Omental fat pad (tissue), 4 donors: ENCODE data around the gene PRDM16. TPM values are rescaled to one million over a fixed set of nuclear protein-coding genes. Genes with fewer than 3 reads are reported as not detected.

Experiments used
- ATAC-seq: fragments of 150-250 bp; one replicate; pipeline ENCODE4 v1.9.1; 2016; ENCODE audit warnings: mild to moderate bottlenecking, moderate library complexity; ENCODE audit not compliant: low FRiP score
- DNase-seq: peaks from one replicate; pipeline ENCODE4 v3.0.0-alpha.2; 2019; ENCODE audit warnings: low spot score
- total RNA-seq, 4 donors: library from RNA; depleted of rRNA; stranded (reverse); fragments of >200 nt; gene quantifications; one replicate each; pipeline ENCODE4 v1.1.0, GENCODE V29; 2016
- TF ChIP-seq, protein P1 (sequence below), 3 donors: fragments of 450-650 bp; IDR thresholded peaks; one replicate each; pipeline ENCODE4 v1.5.1; 2016 to 2017; ENCODE audit warnings: antibody characterized with exemption in 3 of 3, mild to moderate bottlenecking in 3 of 3, moderate library complexity in 2 of 3

The PRDM16 gene
- total RNA-seq, 4 donors from 2014 or later: 0.19 to 3.8 (median 1.8) TPM

DNA sequence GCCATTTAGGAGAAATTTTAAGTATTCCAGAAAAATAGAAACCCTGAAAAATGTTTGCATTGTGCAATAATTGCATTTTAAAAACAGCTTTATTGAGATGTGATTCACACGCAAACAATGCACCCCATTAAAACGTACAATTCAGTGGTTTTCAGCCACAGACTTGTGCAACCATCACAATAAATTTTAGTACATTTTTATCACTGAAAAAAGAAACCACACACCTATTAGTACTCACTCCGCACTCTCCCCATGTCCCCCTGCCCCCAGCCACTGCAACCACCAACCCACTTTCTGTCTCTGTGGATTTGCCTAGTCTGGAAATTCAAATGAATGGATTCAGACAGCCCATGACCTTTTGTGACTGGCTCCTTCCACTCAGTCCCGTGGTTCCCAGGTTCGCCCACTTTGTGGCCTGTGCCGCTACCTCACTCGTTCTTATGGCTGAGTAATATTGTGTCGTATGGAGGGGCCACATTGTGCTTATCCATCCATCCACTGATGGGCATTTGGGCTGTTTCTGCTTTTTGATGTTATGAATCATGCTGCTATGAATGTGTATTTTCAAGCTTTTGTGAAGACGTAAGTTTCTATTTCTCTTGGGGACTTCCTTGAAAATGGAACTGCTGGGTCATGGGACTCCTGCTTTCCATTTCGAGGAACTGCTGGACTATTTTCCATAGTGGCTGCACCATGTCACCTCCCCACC is 237.7 kb downstream of the PRDM16 start:
- DNase-seq: no peak
- no peak for ATAC-seq
- TF ChIP-seq, protein P1, sequence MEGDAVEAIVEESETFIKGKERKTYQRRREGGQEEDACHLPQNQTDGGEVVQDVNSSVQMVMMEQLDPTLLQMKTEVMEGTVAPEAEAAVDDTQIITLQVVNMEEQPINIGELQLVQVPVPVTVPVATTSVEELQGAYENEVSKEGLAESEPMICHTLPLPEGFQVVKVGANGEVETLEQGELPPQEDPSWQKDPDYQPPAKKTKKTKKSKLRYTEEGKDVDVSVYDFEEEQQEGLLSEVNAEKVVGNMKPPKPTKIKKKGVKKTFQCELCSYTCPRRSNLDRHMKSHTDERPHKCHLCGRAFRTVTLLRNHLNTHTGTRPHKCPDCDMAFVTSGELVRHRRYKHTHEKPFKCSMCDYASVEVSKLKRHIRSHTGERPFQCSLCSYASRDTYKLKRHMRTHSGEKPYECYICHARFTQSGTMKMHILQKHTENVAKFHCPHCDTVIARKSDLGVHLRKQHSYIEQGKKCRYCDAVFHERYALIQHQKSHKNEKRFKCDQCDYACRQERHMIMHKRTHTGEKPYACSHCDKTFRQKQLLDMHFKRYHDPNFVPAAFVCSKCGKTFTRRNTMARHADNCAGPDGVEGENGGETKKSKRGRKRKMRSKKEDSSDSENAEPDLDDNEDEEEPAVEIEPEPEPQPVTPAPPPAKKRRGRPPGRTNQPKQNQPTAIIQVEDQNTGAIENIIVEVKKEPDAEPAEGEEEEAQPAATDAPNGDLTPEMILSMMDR (IDR thresholded peaks at IDR 0.05): no peak

DNA sequence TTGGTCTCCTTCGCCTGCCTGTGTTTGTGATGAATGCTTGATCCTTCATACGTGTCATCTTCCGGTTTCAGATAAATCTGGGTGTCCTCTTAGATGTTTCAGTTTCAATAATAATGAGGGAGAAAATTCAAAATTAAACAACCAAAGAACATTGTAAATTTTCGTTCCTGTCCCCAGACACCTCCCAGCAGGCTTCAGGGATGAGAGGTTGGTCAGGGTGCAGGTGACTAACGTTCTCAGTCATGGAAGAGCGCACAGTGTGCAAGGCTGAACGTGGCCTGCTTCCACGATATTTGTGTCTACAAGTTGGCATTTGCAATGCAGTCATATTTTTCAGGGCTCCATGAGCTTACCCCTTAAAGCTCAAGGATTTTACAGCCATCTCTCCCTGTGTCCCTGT is 238.4 kb downstream of the PRDM16 start:
- TF ChIP-seq, protein P1 (IDR thresholded peaks at IDR 0.05): no peak
- DNase-seq (no peak), ATAC-seq (no peak)

DNA sequence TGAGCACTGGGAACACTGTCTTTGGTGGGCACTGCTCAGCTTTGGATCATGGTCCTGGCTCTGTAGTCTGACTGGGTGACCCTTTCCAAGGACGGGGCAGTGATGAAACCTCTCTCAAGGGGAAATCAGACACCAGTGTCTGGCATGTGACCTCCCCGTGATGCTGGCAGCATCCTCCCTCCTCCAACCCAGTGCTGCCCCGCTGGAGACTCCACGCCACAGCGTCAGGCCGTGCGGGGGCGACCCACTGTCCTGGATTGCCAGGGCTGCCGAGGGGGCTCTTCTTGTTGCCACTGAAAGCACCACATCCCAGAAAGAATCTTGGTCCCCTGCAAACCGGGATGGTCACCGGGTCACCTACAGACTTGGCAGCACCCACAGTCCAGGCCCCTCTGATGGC is 239.1 kb downstream of the PRDM16 start:
- TF ChIP-seq, protein P1 (IDR thresholded peaks at IDR 0.05): no peak
- DNase-seq (no peak), ATAC-seq (no peak)

- ATAC-seq (no peak), DNase-seq (no peak)
- TF ChIP-seq, protein P1 (IDR thresholded peaks at IDR 0.05): no peak
These were observed 241.9 kb downstream of the PRDM16 start for GRCh38 chr1:3310718-3311400.

DNA sequence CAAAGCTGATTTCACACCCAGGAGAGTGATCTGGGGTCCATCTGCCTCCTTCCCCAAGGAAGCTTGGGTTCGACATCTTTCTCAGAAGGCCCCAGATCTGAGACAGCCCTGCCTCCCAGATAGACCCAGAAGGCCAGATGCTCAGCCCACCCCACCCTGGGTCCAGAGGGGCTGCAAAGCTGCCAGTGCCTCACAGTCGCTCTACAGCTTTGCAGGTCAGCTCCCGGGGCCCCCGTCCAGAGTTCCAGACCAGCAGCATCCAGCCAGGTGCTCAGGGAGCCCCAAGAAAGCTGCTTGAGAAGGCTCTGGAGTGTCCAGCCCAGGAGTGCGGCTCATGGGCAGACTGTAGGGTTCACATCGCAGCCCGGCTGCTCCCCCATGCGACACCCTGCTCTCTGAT is 242.7 kb downstream of the PRDM16 start:
- ATAC-seq (no peak), DNase-seq (no peak)
- TF ChIP-seq, protein P1 (IDR thresholded peaks at IDR 0.05): no peak

DNA sequence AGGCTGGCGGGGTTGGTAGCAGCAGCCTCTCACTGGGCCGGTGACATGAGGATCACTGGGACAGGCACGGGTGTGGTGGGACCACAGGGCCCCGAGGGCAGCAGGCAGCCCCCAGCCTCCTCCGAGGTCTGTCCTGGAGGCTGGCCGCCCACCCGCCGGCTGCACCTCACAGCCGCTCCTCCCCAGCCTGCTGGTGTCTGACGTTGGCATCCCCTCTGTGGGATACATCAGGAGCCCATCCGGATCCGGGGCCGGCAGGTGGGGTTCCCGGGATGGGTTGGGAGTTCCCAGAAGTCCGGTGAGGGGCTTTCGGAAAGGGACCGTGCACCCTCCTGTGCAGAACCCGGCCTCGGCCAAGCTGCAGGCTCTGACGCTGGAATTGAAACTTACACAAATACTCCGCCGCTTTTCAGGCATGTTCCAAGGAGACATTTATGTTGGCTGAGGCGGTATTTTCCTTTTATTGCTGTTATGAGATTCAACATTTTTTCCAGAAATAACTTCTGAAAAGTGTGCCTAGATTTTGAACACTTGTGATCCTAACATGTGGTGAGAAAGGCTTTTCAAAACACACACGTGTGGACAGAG is 243.4 kb downstream of the PRDM16 start:
- no peak for DNase-seq
- no peak for ATAC-seq
- TF ChIP-seq, protein P1 (IDR thresholded peaks at IDR 0.05): no peak
